HepG2 (cell line): ENCODE results near the gene CARD19.

Experiments used
- NFRKB ChIP-seq: fragments of 450-650 bp; IDR thresholded peaks from 2 replicates; pipeline ENCODE4 v1.6.1; 2017
- RAD21 ChIP-seq: fragments of 450-650 bp; formaldehyde crosslinking; IDR thresholded peaks from 2 replicates; pipeline ENCODE4 v1.5.0; 2020; ENCODE audit warnings: mild to moderate bottlenecking

DNA sequence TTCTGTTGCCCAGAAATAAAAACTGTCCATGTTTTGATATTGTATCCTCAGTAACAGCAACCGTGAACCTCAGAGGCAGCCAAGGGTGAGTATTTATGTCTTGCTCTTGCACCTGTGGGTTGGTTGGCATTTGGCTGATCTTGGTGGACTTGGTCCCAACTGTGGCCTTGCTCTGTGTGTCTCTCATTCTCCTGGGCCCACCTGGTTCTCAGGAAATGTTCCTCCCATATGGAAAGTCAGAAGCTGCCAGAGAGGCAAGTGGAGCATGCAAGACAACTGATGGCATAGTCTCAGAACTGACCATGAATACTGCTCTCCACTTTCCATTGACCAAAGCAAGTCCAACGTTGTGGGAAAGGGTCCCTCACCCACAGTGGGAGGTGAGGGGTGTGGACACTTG lies 51.6 kb downstream of the CARD19 start:
- TF ChIP-seq NFRKB = no peak
- TF ChIP-seq RAD21 (CRISPR knock-in tag) = no peak
